ENCODE measurements around the gene NADSYN1.
A peak's percentile ranks its signal among the peaks of the same experiment; 100 is the strongest.

The NADSYN1 gene

DNA sequence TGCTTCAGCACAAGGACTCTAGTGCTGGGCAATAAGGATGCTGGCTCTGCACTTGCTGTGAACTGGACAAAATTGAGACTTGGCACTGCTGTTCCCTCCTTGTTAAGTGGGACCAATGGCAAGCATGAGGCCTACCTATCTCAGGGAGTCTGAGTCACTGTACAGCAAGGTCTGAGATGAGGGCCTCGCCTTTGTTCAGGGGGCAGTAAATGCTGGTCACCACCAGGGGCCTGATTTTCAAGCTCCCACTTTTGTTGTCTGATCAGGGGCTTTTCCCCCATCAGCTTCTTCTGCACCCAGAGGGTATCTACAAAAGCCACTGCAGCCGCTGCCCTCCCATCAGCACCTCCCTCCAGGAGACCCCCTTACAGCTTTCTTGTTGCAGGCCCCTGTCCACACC is 27.6 kb upstream of the NADSYN1 start:
- Histone ChIP-seq H3K14ac (ENCODE audit: low read length in 2 of 2) (no peak overlapping the region), H3K4me2 (ENCODE audit: low read length, poor library complexity, severe bottlenecking) (no peak overlapping the region), H2AK5ac (ENCODE audit: low read length, severe bottlenecking) (no peak overlapping the region), H3K23ac (ENCODE audit: low read length in 2 of 2) (no peak overlapping the region), H2BK5ac (ENCODE audit: low read depth, low read length, poor library complexity, severe bottlenecking) (no peak overlapping the region), H3K36me3 (ENCODE audit: control insufficient read depth in 1 of 2, insufficient read depth in 2 of 2, low read depth in 1 of 2, low read length in 2 of 2) (no peaks in the 10 kb centered on the region), H3K18ac (ENCODE audit: low read depth in 1 of 2, low read length in 2 of 2) (no peak overlapping the region), H2BK120ac (ENCODE audit: low read depth, low read length) (no peak overlapping the region), H2BK15ac (ENCODE audit: low read depth, poor library complexity, severe bottlenecking) (no peak overlapping the region), H2AFZ (ENCODE audit: low read depth, low read length) (no peak overlapping the region), H3K4me1 (ENCODE audit: control insufficient read depth, insufficient read depth, low read depth, low read length) (no peaks in the 10 kb centered on the region), H3K27me3 (ENCODE audit: control insufficient read depth in 1 of 2, insufficient read depth in 1 of 2, low read length in 2 of 2) (peaks cover 8 to 49% of the 10 kb centered on the region in 2 experiments), H3K4me3 (ENCODE audit: insufficient read depth in 1 of 2, low read depth in 1 of 2, low read length in 2 of 2) (no peak overlapping the region), H3K9me3 (ENCODE audit: control insufficient read depth, low read length) (no peaks in the 10 kb centered on the region), H3K4ac (ENCODE audit: low read depth in 1 of 2, low read length in 2 of 2) (no peak overlapping the region), H4K91ac (ENCODE audit: low read length) (no peak overlapping the region), H2BK12ac (ENCODE audit: low read length in 2 of 2) (no peak overlapping the region), H3K79me1 (replicated peaks; ENCODE audit: low read length, poor library complexity, severe bottlenecking) (no peaks in the 10 kb centered on the region), H4K8ac (ENCODE audit: low read length) (no peak overlapping the region), H3K27ac (ENCODE audit: low read length, poor library complexity, severe bottlenecking) (no peak overlapping the region), H3K9ac (ENCODE audit: low read length) (no peak overlapping the region)
- DNase-seq, result no peak
- WGBS, result 90% methylated on average over 2 of the region's 2 CpGs

DNA sequence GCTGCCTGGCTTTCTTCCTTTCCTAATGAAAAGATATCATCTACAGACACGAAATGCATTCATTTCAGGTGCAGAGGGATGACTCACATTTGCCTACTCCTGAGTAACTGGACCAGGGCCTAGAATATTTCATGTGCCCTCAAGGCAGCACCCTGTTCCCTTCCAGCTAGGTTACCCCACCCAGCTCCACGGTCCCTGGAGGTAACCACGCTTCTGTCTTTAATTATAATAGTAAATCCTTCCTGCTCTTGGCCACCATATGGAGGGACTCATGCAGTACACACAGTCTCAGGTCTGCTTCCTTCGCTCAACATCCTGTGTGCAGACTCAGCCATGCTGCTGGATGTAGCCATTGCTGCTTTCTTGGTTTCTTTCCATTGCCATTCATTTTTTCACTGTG is 27.1 kb upstream of the NADSYN1 start:
- Histone ChIP-seq H3K4ac (ENCODE audit: low read depth in 1 of 2, low read length in 2 of 2) (no peak overlapping the region), H3K36me3 (ENCODE audit: control insufficient read depth in 1 of 2, insufficient read depth in 2 of 2, low read depth in 1 of 2, low read length in 2 of 2) (no peaks in the 10 kb centered on the region), H3K79me1 (replicated peaks; ENCODE audit: low read length, poor library complexity, severe bottlenecking) (no peaks in the 10 kb centered on the region), H2AFZ (ENCODE audit: low read depth, low read length) (no peak overlapping the region), H3K4me2 (ENCODE audit: low read length, poor library complexity, severe bottlenecking) (no peak overlapping the region), H3K4me1 (ENCODE audit: control insufficient read depth, insufficient read depth, low read depth, low read length) (no peaks in the 10 kb centered on the region), H3K27ac (ENCODE audit: low read length, poor library complexity, severe bottlenecking) (no peak overlapping the region), H4K8ac (ENCODE audit: low read length) (no peak overlapping the region), H3K9me3 (ENCODE audit: control insufficient read depth, low read length) (no peaks in the 10 kb centered on the region), H2AK5ac (ENCODE audit: low read length, severe bottlenecking) (no peak overlapping the region), H3K14ac (ENCODE audit: low read length in 2 of 2) (no peak overlapping the region), H2BK120ac (ENCODE audit: low read depth, low read length) (no peak overlapping the region), H2BK15ac (ENCODE audit: low read depth, poor library complexity, severe bottlenecking) (no peak overlapping the region), H3K9ac (ENCODE audit: low read length) (no peak overlapping the region), H3K23ac (ENCODE audit: low read length in 2 of 2) (no peak overlapping the region), H4K91ac (ENCODE audit: low read length) (no peak overlapping the region), H2BK5ac (ENCODE audit: low read depth, low read length, poor library complexity, severe bottlenecking) (no peak overlapping the region), H3K18ac (ENCODE audit: low read depth in 1 of 2, low read length in 2 of 2) (no peak overlapping the region), H3K4me3 (ENCODE audit: insufficient read depth in 1 of 2, low read depth in 1 of 2, low read length in 2 of 2) (no peak overlapping the region), H3K27me3 (ENCODE audit: control insufficient read depth in 1 of 2, insufficient read depth in 1 of 2, low read length in 2 of 2) (peaks cover 8 to 47% of the 10 kb centered on the region in 2 experiments), H2BK12ac (ENCODE audit: low read length in 2 of 2) (no peak overlapping the region)
- no peak for DNase-seq
- 68% methylated on average over 4 of the region's 4 CpGs for WGBS

GRCh38 chr11:71426413-71426812 is 26.6 kb upstream of the NADSYN1 start:
- Histone ChIP-seq H2BK15ac (ENCODE audit: low read depth, poor library complexity, severe bottlenecking) (no peak overlapping the region), H3K9me3 (ENCODE audit: control insufficient read depth, low read length) (no peaks in the 10 kb centered on the region), H2AK5ac (ENCODE audit: low read length, severe bottlenecking) (no peak overlapping the region), H3K14ac (ENCODE audit: low read length in 2 of 2) (no peak overlapping the region), H3K23ac (ENCODE audit: low read length in 2 of 2) (no peak overlapping the region), H3K18ac (ENCODE audit: low read depth in 1 of 2, low read length in 2 of 2) (no peak overlapping the region), H4K91ac (ENCODE audit: low read length) (no peak overlapping the region), H3K27me3 (ENCODE audit: control insufficient read depth in 1 of 2, insufficient read depth in 1 of 2, low read length in 2 of 2) (peaks cover 8 to 45% of the 10 kb centered on the region in 2 experiments), H3K36me3 (ENCODE audit: control insufficient read depth in 1 of 2, insufficient read depth in 2 of 2, low read depth in 1 of 2, low read length in 2 of 2) (no peaks in the 10 kb centered on the region), H2BK120ac (ENCODE audit: low read depth, low read length) (no peak overlapping the region), H3K27ac (ENCODE audit: low read length, poor library complexity, severe bottlenecking) (no peak overlapping the region), H3K4ac (ENCODE audit: low read depth in 1 of 2, low read length in 2 of 2) (no peak overlapping the region), H3K4me1 (ENCODE audit: control insufficient read depth, insufficient read depth, low read depth, low read length) (no peaks in the 10 kb centered on the region), H2BK5ac (ENCODE audit: low read depth, low read length, poor library complexity, severe bottlenecking) (no peak overlapping the region), H3K4me2 (ENCODE audit: low read length, poor library complexity, severe bottlenecking) (no peak overlapping the region), H3K4me3 (ENCODE audit: insufficient read depth in 1 of 2, low read depth in 1 of 2, low read length in 2 of 2) (no peak overlapping the region), H3K79me1 (replicated peaks; ENCODE audit: low read length, poor library complexity, severe bottlenecking) (no peaks in the 10 kb centered on the region), H4K8ac (ENCODE audit: low read length) (no peak overlapping the region), H3K9ac (ENCODE audit: low read length) (no peak overlapping the region), H2AFZ (ENCODE audit: low read depth, low read length) (no peak overlapping the region), H2BK12ac (ENCODE audit: low read length in 2 of 2) (no peak overlapping the region)
- WGBS, result 71% methylated on average over 1 of the region's 3 CpGs
- DNase-seq, result no peak

- Histone ChIP-seq H4K8ac (ENCODE audit: low read length) (no peak overlapping the region), H3K4ac (ENCODE audit: low read depth in 1 of 2, low read length in 2 of 2) (no peak overlapping the region), H2BK5ac (ENCODE audit: low read depth, low read length, poor library complexity, severe bottlenecking) (no peak overlapping the region), H4K91ac (ENCODE audit: low read length) (no peak overlapping the region), H3K4me2 (ENCODE audit: low read length, poor library complexity, severe bottlenecking) (no peak overlapping the region), H3K36me3 (ENCODE audit: control insufficient read depth in 1 of 2, insufficient read depth in 2 of 2, low read depth in 1 of 2, low read length in 2 of 2) (peaks cover 0 to 4% of the 10 kb centered on the region in 2 experiments), H3K27ac (ENCODE audit: low read length, poor library complexity, severe bottlenecking) (no peak overlapping the region), H2AK5ac (ENCODE audit: low read length, severe bottlenecking) (no peak overlapping the region), H3K18ac (ENCODE audit: low read depth in 1 of 2, low read length in 2 of 2) (no peak overlapping the region), H2BK12ac (ENCODE audit: low read length in 2 of 2) (no peak overlapping the region), H3K27me3 (ENCODE audit: control insufficient read depth in 1 of 2, insufficient read depth in 1 of 2, low read length in 2 of 2) (peaks cover 3 to 29% of the 10 kb centered on the region in 2 experiments), H3K79me1 (replicated peaks; ENCODE audit: low read length, poor library complexity, severe bottlenecking) (no peaks in the 10 kb centered on the region), H3K4me3 (ENCODE audit: insufficient read depth in 1 of 2, low read depth in 1 of 2, low read length in 2 of 2) (peak overlapping the region in 1 of 2 experiments; percentile 6), H2AFZ (ENCODE audit: low read depth, low read length) (no peak overlapping the region), H3K4me1 (ENCODE audit: control insufficient read depth, insufficient read depth, low read depth, low read length) (no peaks in the 10 kb centered on the region), H2BK15ac (ENCODE audit: low read depth, poor library complexity, severe bottlenecking) (no peak overlapping the region), H3K9ac (ENCODE audit: low read length) (no peak overlapping the region), H3K9me3 (ENCODE audit: control insufficient read depth, low read length) (no peaks in the 10 kb centered on the region), H3K23ac (ENCODE audit: low read length in 2 of 2) (peak overlapping the region in 1 of 2 experiments; percentile 27), H3K14ac (ENCODE audit: low read length in 2 of 2) (no peak overlapping the region), H2BK120ac (ENCODE audit: low read depth, low read length) (no peak overlapping the region)
- WGBS, result 84% methylated on average over 7 of the region's 7 CpGs
- no peak for DNase-seq
Observed at GRCh38 chr11:71428861-71429435, 24.1 kb upstream of the NADSYN1 start.
